Measurements from ENCODE around the gene PIK3R1.

- TF ChIP-seq, protein P1, sequence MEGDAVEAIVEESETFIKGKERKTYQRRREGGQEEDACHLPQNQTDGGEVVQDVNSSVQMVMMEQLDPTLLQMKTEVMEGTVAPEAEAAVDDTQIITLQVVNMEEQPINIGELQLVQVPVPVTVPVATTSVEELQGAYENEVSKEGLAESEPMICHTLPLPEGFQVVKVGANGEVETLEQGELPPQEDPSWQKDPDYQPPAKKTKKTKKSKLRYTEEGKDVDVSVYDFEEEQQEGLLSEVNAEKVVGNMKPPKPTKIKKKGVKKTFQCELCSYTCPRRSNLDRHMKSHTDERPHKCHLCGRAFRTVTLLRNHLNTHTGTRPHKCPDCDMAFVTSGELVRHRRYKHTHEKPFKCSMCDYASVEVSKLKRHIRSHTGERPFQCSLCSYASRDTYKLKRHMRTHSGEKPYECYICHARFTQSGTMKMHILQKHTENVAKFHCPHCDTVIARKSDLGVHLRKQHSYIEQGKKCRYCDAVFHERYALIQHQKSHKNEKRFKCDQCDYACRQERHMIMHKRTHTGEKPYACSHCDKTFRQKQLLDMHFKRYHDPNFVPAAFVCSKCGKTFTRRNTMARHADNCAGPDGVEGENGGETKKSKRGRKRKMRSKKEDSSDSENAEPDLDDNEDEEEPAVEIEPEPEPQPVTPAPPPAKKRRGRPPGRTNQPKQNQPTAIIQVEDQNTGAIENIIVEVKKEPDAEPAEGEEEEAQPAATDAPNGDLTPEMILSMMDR (conservative IDR thresholded peaks at IDR 0.05; ENCODE audit: low read depth, low read length) = no peak
- TF ChIP-seq EZH2 (IDR thresholded peaks at IDR 0.05; ENCODE audit: low read length, unreplicated experiment) = no peak
Measured at GRCh38 chr5:68240202-68240601, 24.6 kb downstream of the PIK3R1 start.

Measured in PC-3 (cell line).